Thyroid gland (tissue), 4 donors: ENCODE measurements around the gene TRAPPC4. TPM values are rescaled to one million over a fixed set of nuclear protein-coding genes. Genes with fewer than 3 reads are reported as not detected.
A peak's percentile ranks its signal among the peaks of the same experiment; 100 is the strongest.
"Not testable (repeated sequence)": the region's sequence is repeated elsewhere in the genome, so short reads cannot be mapped to it uniquely, and the experiment has no call there.

ENCODE experiments used
- DNase-seq, 2 donors: peaks; one replicate each; pipeline ENCODE4 v3.0.0-alpha.2; 2019
- H3K27ac ChIP-seq, 3 donors: fragments of 200-600 bp; sonication (generic); 1 replicate in 2 of 3; 2 replicates in 1 of 3; pipeline ENCODE4 v1.5.1; 2016 to 2019; ENCODE audit warnings: mild to moderate bottlenecking in 1 of 3, moderate library complexity in 1 of 3
- H3K27me3 ChIP-seq: fragments of 200-600 bp; sonication (generic); one replicate; pipeline ENCODE4 v1.5.1; 2019
- H3K36me3 ChIP-seq, 2 donors: fragments of 200-600 bp; sonication (generic); one replicate each; pipeline ENCODE4 v1.5.1; 2016 to 2019
- H3K4me1 ChIP-seq, 2 donors: fragments of 200-600 bp; sonication (generic); one replicate each; pipeline ENCODE4 v1.5.1; 2017 to 2019
- H3K4me3 ChIP-seq, 3 donors: fragments of 200-600 bp; sonication (generic); replicated peaks in 1 of 3; 1 replicate in 2 of 3; 2 replicates in 1 of 3; pipeline ENCODE4 v1.5.1; 2016; ENCODE audit warnings: mild to moderate bottlenecking in 1 of 3
- H3K9me3 ChIP-seq: fragments of 200-600 bp; sonication (generic); one replicate; pipeline ENCODE4 v1.5.1; 2017
- CTCF ChIP-seq, 6 experiments: fragments of 200-600 bp in 3 of 6; fragments of 450-650 bp in 3 of 6; sonication (generic) in 3 of 6; IDR thresholded peaks; one replicate each; pipeline ENCODE4 v1.5.1; 2016 to 2019; ENCODE audit warnings: antibody characterized with exemption in 6 of 6, mild to moderate bottlenecking in 2 of 6, inconsistent platforms in 1 of 6, moderate library complexity in 1 of 6
- POLR2A ChIP-seq, 2 donors: fragments of 450-650 bp; IDR thresholded peaks; one replicate each; pipeline ENCODE4 v1.6.1; 2017; ENCODE audit warnings: antibody characterized with exemption in 2 of 2, mild to moderate bottlenecking in 2 of 2, moderate library complexity in 1 of 2
- WGBS, 2 donors: methylation state at CpG; one replicate each; pipeline ENCODE4 v1.1.5; 2017; 5-methylcytosine and 5-hydroxymethylcytosine counted together
- intact Hi-C: fragments of 100-400 bp; cut with DNase I; formaldehyde crosslinking; loops from one replicate; pipeline ENCODE4 v1.15.1; 2023
- total RNA-seq, 4 donors: library from RNA; depleted of rRNA; stranded (reverse); fragments of >200 nt; gene quantifications; one replicate each; pipeline ENCODE4 v1.2.3, GENCODE V29; 2016

TRAPPC4 gene
- total RNA-seq, 4 donors from 2014 or later = 42.1 to 70.0 (median 53.2) TPM

GRCh38 chr11:119015054-119015611, 3.4 kb upstream of the TRAPPC4 start:
- DNase-seq = no peak
- WGBS, 2 donors = 69 to 74% methylated on average over 8 of the region's 8 CpGs
- H3K36me3 ChIP-seq = peaks cover 38 to 42% of the 10 kb centered on the region in 2 donors

GRCh38 chr11:119016216-119017009, 2.2 kb upstream of the TRAPPC4 start:
- no peaks in the 10 kb centered on the region for H3K9me3 ChIP-seq
- 79 to 81% methylated on average over 14 of the region's 14 CpGs for WGBS, 2 donors
- peaks cover 17 to 25% of the 10 kb centered on the region in 2 donors for H3K4me1 ChIP-seq
- TF ChIP-seq POLR2A (IDR thresholded peaks at IDR 0.05) = no peak
- no peak for TF ChIP-seq CTCF (IDR thresholded peaks at IDR 0.05)
- H3K27me3 ChIP-seq = no peaks in the 10 kb centered on the region
- intact Hi-C loops = no loop called here
- DNase-seq = no peak
- peaks cover 30 to 38% of the 10 kb centered on the region in 2 donors for H3K36me3 ChIP-seq
- no peak overlapping the region for H3K4me3 ChIP-seq
- no peak overlapping the region for H3K27ac ChIP-seq

More at GRCh38 chr11:119015054-119015611, 3.4 kb upstream of the TRAPPC4 start:
- Histone ChIP-seq H3K4me1 (peaks cover 16 to 22% of the 10 kb centered on the region in 2 donors), H3K4me3 (no peak overlapping the region), H3K27me3 (no peaks in the 10 kb centered on the region), H3K9me3 (no peaks in the 10 kb centered on the region), H3K27ac (no peak overlapping the region)
- intact Hi-C loops = no loop called here
- no peak for TF ChIP-seq POLR2A (IDR thresholded peaks at IDR 0.05)
- TF ChIP-seq CTCF (IDR thresholded peaks at IDR 0.05) = no peak

GRCh38 chr11:119017377-119017776, 1.2 kb upstream of the TRAPPC4 start:
- 3% methylated on average over 10 of the region's 10 CpGs for WGBS, 2 donors
- H3K36me3 ChIP-seq = peaks cover 37 to 39% of the 10 kb centered on the region in 2 donors
- H3K4me3 ChIP-seq = peak overlapping the region; percentile 65 to 97 (median 93)
- H3K9me3 ChIP-seq, H3K27me3 ChIP-seq, DNase-seq, intact Hi-C loops: not testable (repeated sequence)
- peak overlapping the region; percentile 87 to 95 (median 95) for H3K27ac ChIP-seq
- peaks cover 17 to 25% of the 10 kb centered on the region in 2 donors for H3K4me1 ChIP-seq

- peaks cover 17 to 30% of the 10 kb centered on the region in 2 donors for H3K4me1 ChIP-seq
- no peak overlapping the region for H3K27ac ChIP-seq
- H3K36me3 ChIP-seq = peaks cover 30 to 41% of the 10 kb centered on the region in 2 donors
- no peak for TF ChIP-seq CTCF (IDR thresholded peaks at IDR 0.05)
- no peak for TF ChIP-seq POLR2A (IDR thresholded peaks at IDR 0.05)
- H3K27me3 ChIP-seq = no peaks in the 10 kb centered on the region
- H3K9me3 ChIP-seq = no peaks in the 10 kb centered on the region
- WGBS, 2 donors = 32 to 46% methylated on average over 2 of the region's 2 CpGs
- no peak for DNase-seq
- intact Hi-C loops = no loop called here
- peak overlapping the region in 1 of 3 donors; percentile 97 for H3K4me3 ChIP-seq
These were observed 1.4 kb downstream of the TRAPPC4 start for GRCh38 chr11:119019996-119020395.

GRCh38 chr11:119021631-119022030, 3.1 kb downstream of the TRAPPC4 start:
- no peak overlapping the region for H3K27ac ChIP-seq
- no peak for DNase-seq
- H3K27me3 ChIP-seq = no peaks in the 10 kb centered on the region
- 89 to 91% methylated on average over 5 of the region's 5 CpGs for WGBS, 2 donors
- peaks cover 18 to 33% of the 10 kb centered on the region in 2 donors for H3K36me3 ChIP-seq
- TF ChIP-seq CTCF (IDR thresholded peaks at IDR 0.05) (no peak), POLR2A (IDR thresholded peaks at IDR 0.05) (no peak)
- H3K4me3 ChIP-seq = no peak overlapping the region
- intact Hi-C loops = no loop called here
- no peaks in the 10 kb centered on the region for H3K9me3 ChIP-seq
- peaks cover 17 to 27% of the 10 kb centered on the region in 2 donors for H3K4me1 ChIP-seq
